Measurements from ENCODE around the gene GBGT1.
A peak's percentile ranks its signal among the peaks of the same experiment; 100 is the strongest.

Gene GBGT1

GRCh38 chr9:133167769-133168168 is 4.1 kb upstream of the GBGT1 start:
- no peak overlapping the region for H3K27ac ChIP-seq (ENCODE audit: low read depth, low read length)
- no peak overlapping the region for H3K9ac ChIP-seq (ENCODE audit: low read length)
- no peaks in the 10 kb centered on the region for H3K36me3 ChIP-seq (ENCODE audit: control insufficient read depth, insufficient read depth, low read length)
- H3K4me3 ChIP-seq (ENCODE audit: low read length), result no peak overlapping the region
- H3K27me3 ChIP-seq (ENCODE audit: control insufficient read depth, insufficient read depth, low read length), result peaks cover 3% of the 10 kb centered on the region
- peaks cover 3% of the 10 kb centered on the region for H3K4me1 ChIP-seq (ENCODE audit: control insufficient read depth, insufficient read depth, low read length)

- Histone ChIP-seq H3K27ac (ENCODE audit: low read depth, low read length) (no peak overlapping the region), H3K4me3 (ENCODE audit: low read length) (no peak overlapping the region), H3K4me1 (ENCODE audit: control insufficient read depth, insufficient read depth, low read length) (peaks cover 4% of the 10 kb centered on the region), H3K27me3 (ENCODE audit: control insufficient read depth, insufficient read depth, low read length) (peaks cover 3% of the 10 kb centered on the region), H3K9ac (ENCODE audit: low read length) (no peak overlapping the region), H3K36me3 (ENCODE audit: control insufficient read depth, insufficient read depth, low read length) (no peaks in the 10 kb centered on the region)
These were observed 3.5 kb upstream of the GBGT1 start for GRCh38 chr9:133167096-133167730.

DNA sequence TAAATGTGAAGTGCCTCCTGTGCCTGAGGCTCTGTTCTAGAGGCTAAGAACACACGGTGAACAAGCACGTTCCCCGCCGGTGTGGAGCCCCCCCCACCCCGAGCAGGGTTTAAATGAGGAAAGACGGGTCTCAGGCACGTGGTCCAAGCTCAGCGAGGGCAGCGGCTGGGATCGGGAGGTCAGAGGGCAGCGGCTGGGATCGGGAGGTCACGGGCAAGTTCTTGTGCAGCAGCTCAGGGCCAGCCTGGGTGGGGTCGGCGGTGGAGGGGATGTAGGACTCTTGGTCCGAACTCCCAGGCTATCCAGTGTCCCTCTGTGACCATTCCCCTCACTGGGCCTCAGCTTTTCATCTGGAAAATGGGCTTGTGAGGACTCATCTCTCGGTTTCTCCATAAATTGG is 2.7 kb upstream of the GBGT1 start:
- peaks cover 4% of the 10 kb centered on the region for H3K4me1 ChIP-seq (ENCODE audit: control insufficient read depth, insufficient read depth, low read length)
- no peak overlapping the region for H3K4me3 ChIP-seq (ENCODE audit: low read length)
- no peaks in the 10 kb centered on the region for H3K36me3 ChIP-seq (ENCODE audit: control insufficient read depth, insufficient read depth, low read length)
- H3K27ac ChIP-seq (ENCODE audit: low read depth, low read length), result no peak overlapping the region
- H3K9ac ChIP-seq (ENCODE audit: low read length), result no peak overlapping the region
- peaks cover 3% of the 10 kb centered on the region for H3K27me3 ChIP-seq (ENCODE audit: control insufficient read depth, insufficient read depth, low read length)

DNA sequence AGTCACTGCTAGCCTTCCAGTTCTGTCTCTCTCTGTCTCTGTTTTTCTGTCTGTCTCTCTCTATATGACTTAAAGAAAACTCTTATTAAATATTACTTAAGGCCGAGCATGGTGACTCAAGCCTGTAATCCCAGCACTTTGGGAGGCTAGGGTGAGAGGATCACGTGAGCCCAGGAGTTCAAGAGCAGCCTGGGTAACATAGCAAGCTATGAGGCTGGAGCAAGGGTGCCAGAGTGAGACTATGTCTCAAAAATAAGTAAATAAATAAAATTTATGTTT is 1.7 kb upstream of the GBGT1 start:
- no peak overlapping the region for H3K27ac ChIP-seq (ENCODE audit: low read depth, low read length)
- H3K4me3 ChIP-seq (ENCODE audit: low read length), result no peak overlapping the region
- H3K27me3 ChIP-seq (ENCODE audit: control insufficient read depth, insufficient read depth, low read length), result no peaks in the 10 kb centered on the region
- H3K36me3 ChIP-seq (ENCODE audit: control insufficient read depth, insufficient read depth, low read length), result no peaks in the 10 kb centered on the region
- no peak overlapping the region for H3K9ac ChIP-seq (ENCODE audit: low read length)
- H3K4me1 ChIP-seq (ENCODE audit: control insufficient read depth, insufficient read depth, low read length), result peaks cover 4% of the 10 kb centered on the region

DNA sequence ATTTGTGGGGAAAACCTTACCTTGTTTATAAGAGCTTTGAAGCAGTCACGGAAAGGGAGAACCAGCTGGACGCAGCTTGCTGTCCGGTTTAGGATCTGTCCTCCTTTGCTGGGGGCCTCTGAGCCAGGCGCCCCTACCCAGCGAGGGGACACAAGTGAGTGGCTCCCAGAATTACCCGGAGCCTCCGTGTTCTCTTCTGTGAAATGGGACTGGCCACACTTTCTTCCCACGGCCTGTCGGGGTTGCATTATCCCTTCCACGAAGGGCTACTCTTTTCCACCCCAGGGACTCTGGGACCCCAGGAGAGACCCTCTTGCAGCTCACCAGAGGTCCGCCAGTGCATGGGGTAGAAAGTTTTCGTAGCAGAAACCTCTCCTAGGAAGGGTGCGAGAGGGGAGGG is 477 bp upstream of the GBGT1 start:
- Histone ChIP-seq H3K4me3 (ENCODE audit: low read length) (peak overlapping the region; percentile 82), H3K36me3 (ENCODE audit: control insufficient read depth, insufficient read depth, low read length) (no peaks in the 10 kb centered on the region), H3K27me3 (ENCODE audit: control insufficient read depth, insufficient read depth, low read length) (no peaks in the 10 kb centered on the region), H3K9ac (ENCODE audit: low read length) (peak overlapping the region; percentile 38), H3K27ac (ENCODE audit: low read depth, low read length) (no peak overlapping the region), H3K4me1 (ENCODE audit: control insufficient read depth, insufficient read depth, low read length) (peaks cover 4% of the 10 kb centered on the region)

DNA sequence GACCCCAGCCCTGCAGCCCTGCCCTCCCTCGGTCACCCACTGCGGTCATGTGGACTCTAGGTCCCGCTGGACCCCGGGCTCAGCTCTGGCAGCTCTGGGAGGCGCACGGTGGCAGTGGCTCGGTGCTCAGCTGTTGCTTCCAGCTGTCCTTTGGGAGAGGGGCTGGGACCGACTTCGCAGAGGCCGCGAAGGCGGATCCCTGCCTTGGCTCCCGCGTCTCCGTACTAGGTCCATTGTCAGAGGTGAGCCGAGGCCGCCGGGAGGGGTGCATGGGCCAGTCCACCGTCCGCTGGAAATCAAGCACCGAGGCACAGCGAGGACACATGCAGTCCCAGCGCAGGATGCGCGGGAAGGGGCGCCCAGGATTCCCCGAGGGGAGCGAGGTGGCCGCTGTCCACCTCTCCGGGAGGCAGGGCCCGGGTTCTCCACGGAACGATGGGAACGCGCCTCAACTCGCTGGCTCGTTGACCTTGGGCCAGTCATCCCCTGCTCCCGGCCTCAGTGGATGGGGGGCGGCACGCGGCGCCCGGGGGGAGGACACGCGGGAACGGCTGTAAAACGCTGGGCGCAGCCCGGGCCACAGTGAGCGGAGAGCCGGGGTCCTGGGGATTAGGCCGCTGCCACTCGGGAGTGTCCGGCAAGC is 732 bp downstream of the GBGT1 start:
- Histone ChIP-seq H3K27ac (ENCODE audit: low read depth, low read length) (peak overlapping the region; percentile 14), H3K27me3 (ENCODE audit: control insufficient read depth, insufficient read depth, low read length) (no peaks in the 10 kb centered on the region), H3K4me1 (ENCODE audit: control insufficient read depth, insufficient read depth, low read length) (peaks cover 4% of the 10 kb centered on the region), H3K36me3 (ENCODE audit: control insufficient read depth, insufficient read depth, low read length) (no peaks in the 10 kb centered on the region), H3K4me3 (ENCODE audit: low read length) (peak overlapping the region; percentile 82), H3K9ac (ENCODE audit: low read length) (no peak overlapping the region)

- Histone ChIP-seq H3K4me3 (ENCODE audit: low read length) (no peak overlapping the region), H3K4me1 (ENCODE audit: control insufficient read depth, insufficient read depth, low read length) (peaks cover 4% of the 10 kb centered on the region), H3K36me3 (ENCODE audit: control insufficient read depth, insufficient read depth, low read length) (no peaks in the 10 kb centered on the region), H3K27me3 (ENCODE audit: control insufficient read depth, insufficient read depth, low read length) (no peaks in the 10 kb centered on the region), H3K9ac (ENCODE audit: low read length) (no peak overlapping the region), H3K27ac (ENCODE audit: low read depth, low read length) (no peak overlapping the region)
These were observed 2.2 kb downstream of the GBGT1 start for GRCh38 chr9:133161547-133161950.

GRCh38 chr9:133160742-133161546 is 2.8 kb downstream of the GBGT1 start:
- no peak overlapping the region for H3K27ac ChIP-seq (ENCODE audit: low read depth, low read length)
- H3K9ac ChIP-seq (ENCODE audit: low read length), result no peak overlapping the region
- no peak overlapping the region for H3K4me3 ChIP-seq (ENCODE audit: low read length)
- no peaks in the 10 kb centered on the region for H3K36me3 ChIP-seq (ENCODE audit: control insufficient read depth, insufficient read depth, low read length)
- no peaks in the 10 kb centered on the region for H3K27me3 ChIP-seq (ENCODE audit: control insufficient read depth, insufficient read depth, low read length)
- peaks cover 4% of the 10 kb centered on the region for H3K4me1 ChIP-seq (ENCODE audit: control insufficient read depth, insufficient read depth, low read length)

DNA sequence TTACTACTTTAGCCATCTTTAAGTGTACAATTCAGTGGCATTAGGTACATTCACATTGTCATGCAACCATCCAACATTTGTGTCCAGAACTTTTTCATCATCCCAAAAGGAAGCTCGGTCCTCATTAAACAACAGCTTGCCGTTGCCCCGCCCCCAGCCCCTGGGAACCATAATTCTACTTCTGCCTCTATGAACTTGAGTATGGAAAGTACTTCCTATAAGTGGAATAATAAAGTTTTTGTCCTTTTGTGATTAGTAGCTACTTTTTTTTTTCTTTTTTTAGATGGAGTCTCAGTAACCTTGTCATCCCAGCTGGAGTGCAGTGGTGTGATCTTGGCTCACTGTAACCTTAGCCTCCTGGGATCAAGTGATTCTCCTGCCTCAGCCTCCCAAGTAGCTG is 5.0 kb downstream of the GBGT1 start:
- H3K36me3 ChIP-seq (ENCODE audit: control insufficient read depth, insufficient read depth, low read length), result no peaks in the 10 kb centered on the region
- H3K4me3 ChIP-seq (ENCODE audit: low read length), result no peak overlapping the region
- H3K27me3 ChIP-seq (ENCODE audit: control insufficient read depth, insufficient read depth, low read length), result no peaks in the 10 kb centered on the region
- no peak overlapping the region for H3K9ac ChIP-seq (ENCODE audit: low read length)
- H3K27ac ChIP-seq (ENCODE audit: low read depth, low read length), result no peak overlapping the region
- H3K4me1 ChIP-seq (ENCODE audit: control insufficient read depth, insufficient read depth, low read length), result peaks cover 4% of the 10 kb centered on the region

DNA sequence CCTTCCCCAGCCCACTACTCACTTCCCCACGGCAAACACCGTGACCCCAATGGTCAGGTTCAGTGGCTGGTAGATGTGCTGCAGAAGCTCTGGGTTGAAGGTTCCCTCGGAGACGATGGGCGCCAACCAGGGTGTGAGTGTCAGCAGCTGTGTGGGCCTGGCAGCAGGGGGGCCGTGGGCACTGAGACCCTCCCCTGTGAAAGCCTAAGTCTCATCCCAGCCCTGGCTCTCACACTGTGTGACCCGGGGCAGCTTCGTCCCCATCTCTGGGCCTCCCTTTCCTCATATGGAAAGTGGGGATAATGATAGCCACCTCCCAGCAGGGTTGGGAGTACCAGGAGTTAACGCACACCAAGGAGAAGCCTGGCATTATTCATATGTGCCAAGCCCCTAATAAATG is 8.6 kb downstream of the GBGT1 start:
- Histone ChIP-seq H3K36me3 (ENCODE audit: control insufficient read depth, insufficient read depth, low read length) (no peaks in the 10 kb centered on the region), H3K9ac (ENCODE audit: low read length) (no peak overlapping the region), H3K4me3 (ENCODE audit: low read length) (no peak overlapping the region), H3K4me1 (ENCODE audit: control insufficient read depth, insufficient read depth, low read length) (no peaks in the 10 kb centered on the region), H3K27me3 (ENCODE audit: control insufficient read depth, insufficient read depth, low read length) (no peaks in the 10 kb centered on the region), H3K27ac (ENCODE audit: low read depth, low read length) (no peak overlapping the region)

DNA sequence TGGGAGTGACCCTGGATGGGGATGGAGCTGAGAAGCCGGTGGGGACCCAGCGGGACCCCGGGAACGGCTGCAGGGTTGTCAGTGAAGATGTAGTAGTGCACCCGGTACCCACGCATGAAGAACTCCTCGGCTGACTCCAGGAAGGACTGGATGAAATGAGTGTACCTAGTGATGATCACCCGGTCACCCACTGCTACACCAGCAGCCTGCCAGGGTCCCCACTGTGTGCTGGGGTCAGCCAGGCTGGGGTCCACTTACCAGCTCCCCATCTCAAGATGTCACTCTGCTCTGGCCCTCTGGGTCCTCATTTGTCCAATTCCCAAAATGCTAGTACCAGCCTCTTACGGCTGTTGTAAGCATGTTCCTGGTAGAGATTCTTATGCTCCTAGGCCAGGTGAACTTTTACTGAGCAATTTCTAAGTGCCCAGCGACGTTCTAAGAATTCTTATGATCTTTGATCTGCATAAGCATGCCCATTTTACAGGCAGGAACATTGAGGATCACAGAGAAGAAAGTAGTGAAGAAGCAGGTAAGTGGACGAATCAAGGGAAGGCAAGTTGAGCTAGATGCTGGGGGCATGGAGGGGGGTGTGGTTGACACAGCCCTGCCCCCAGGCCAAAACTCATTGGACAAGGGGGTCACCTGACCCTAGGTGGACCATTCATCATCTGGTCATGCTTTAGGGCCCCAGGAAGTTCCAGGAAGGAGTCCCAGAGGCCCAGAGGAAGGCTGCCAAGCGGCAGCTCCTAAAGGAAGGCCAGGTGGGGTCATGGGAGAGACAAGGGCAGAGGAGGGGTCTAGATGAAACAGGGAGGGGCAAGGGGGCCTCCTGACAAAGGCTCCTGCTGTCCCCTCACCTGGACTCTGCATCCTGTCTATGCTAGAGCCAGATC is 9.4 kb downstream of the GBGT1 start:
- H3K27me3 ChIP-seq (ENCODE audit: control insufficient read depth, insufficient read depth, low read length), result no peaks in the 10 kb centered on the region
- H3K36me3 ChIP-seq (ENCODE audit: control insufficient read depth, insufficient read depth, low read length), result no peaks in the 10 kb centered on the region
- no peak overlapping the region for H3K4me3 ChIP-seq (ENCODE audit: low read length)
- H3K9ac ChIP-seq (ENCODE audit: low read length), result no peak overlapping the region
- no peak overlapping the region for H3K27ac ChIP-seq (ENCODE audit: low read depth, low read length)
- H3K4me1 ChIP-seq (ENCODE audit: control insufficient read depth, insufficient read depth, low read length), result peaks cover 3% of the 10 kb centered on the region

Measured in rectal smooth muscle tissue (tissue), 1 donor.